Mucosa of gallbladder (tissue), 1 donor: Measurements from ENCODE around the gene IQGAP3. TPM values are rescaled to one million over a fixed set of nuclear protein-coding genes. Genes with fewer than 3 reads are reported as not detected.
"Not testable (repeated sequence)": the region's sequence is repeated elsewhere in the genome, so short reads cannot be mapped to it uniquely, and the experiment has no call there.

Experiments used
- DNase-seq: peaks from one replicate; pipeline ENCODE4 v3.0.0-alpha.2; 2020; ENCODE audit warnings: low spot score
- total RNA-seq: library from RNA; stranded (reverse); gene quantifications from one replicate; pipeline ENCODE4 v1.2.1, GENCODE V29; 2021
- donor health status: DM: no; HTN: no; CAD: no.

The IQGAP3 gene
- total RNA-seq, 1 donor from 2014 or later, result 2.5 TPM

DNA sequence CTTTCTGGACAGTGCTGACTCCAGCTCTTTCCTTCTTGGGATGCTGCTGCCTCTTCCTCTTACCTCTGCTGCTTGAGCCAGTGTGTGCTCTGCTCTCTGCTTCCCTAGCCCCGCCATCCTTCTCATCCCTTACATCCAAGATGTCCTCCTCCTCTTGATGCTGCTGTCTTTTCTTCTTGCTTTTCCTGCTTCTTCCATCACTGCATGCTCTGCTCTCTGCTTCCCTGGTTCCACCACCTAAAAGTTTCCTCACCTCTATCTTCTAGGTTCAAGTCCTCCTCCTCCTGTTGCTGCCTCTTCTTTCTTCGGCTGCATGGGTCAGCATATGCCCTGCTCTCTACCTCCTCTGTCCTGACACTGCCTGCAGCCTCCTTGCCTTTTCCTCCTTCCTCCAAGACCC, 22.7 kb upstream of the IQGAP3 start:
- DNase-seq, result no peak

DNA sequence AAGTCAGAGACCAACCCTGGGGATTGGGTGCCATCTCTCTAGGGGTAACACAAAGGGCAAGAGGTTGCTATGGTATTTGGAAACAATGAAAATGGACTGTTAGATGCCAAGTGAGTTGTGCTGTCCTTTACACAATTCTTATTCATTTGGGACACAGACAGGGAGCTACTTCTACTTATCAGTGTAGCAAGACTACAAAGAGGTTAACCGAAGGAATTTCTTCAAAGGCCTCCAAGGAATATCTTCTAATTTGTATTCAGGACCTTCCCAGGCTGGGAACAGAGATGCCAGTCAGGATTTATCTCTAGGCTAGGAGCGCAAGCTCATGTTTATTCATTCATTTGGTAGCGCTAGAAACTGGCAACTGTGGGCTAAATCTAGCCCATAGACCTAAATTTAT, 21.8 kb upstream of the IQGAP3 start:
- no peak for DNase-seq

DNA sequence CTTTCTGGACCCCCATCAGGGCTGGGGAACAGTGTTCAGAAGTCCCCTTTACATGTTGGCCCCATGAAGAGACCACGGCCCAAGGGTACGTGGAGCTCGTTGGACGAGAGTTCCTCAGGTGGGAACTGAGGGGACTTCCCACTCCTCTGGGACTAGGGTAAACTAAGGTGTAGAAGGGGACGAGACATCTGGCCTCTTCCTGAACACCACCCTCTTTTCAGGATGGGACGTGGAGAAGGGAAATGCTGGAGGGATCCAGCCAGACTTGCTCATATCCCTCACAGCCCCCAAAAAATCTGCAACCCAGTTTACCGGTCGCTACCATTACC, 21.3 kb upstream of the IQGAP3 start:
- DNase-seq, result no peak

DNA sequence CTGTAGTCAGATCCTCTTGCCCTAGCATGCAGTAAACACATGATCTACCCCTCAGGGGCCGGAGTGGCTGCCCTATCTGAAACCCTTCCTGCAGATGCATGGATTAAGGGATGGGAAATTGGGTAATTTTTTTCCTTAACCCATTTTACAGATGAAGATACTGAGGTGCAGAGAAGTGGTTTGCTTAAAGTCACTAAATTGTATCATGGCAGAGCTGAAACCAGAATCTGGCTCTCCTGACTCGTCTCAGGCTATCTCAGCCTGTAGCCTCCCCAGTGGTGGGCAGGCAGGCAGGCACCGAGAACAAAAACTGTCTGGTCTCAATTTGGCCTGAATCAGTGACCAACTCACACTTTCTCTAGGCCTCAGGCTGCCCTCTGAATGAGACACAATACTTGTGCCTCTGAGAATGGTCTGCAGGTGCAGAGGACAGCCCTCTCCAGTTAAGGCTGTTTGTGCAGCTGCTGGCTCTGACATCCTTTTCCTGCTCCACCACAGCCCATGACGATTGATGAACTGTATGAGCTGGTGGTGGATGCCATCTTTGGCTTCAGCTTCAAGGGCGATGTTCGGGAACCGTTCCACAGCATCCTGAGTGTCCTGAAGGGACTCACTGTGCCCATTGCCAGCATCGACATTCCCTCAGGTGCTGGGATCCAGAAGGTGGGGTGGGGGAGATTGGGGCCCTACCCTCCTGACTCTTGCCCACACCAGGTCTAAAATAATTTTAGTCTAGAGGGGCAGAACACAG, 20.7 kb upstream of the IQGAP3 start:
- no peak for DNase-seq

DNA sequence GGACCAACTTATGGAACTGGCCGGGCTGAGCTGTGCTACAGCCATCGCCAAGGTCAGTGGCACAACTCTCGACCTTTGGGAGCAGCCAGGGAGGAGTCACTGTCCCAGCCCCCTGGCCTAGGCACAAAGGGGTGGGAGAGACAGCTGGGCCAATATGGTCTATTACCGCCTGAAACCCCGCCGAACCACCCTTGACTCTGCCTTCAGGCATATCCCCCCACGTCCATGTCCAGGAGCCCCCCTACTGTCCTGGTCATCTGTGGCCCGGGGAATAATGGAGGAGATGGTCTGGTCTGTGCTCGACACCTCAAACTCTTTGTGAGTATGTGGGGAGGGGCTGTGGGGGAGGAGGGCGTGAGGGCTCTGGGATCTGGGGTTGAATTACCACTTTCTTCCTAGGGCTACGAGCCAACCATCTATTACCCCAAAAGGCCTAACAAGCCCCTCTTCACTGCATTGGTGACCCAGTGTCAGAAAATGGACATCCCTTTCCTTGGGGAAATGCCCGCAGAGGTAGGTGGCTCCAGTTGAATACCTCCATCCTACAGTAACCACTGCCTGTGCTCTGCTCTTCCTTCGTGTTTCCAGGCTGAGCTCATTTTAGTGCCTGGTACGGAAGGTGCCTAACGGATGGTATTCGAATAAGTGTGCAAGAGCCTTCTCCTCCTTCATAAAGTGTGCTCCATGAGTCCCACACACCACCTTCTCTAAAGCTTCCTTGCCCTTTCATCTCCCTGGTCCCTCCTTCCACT, 20.0 kb upstream of the IQGAP3 start:
- no peak for DNase-seq

DNA sequence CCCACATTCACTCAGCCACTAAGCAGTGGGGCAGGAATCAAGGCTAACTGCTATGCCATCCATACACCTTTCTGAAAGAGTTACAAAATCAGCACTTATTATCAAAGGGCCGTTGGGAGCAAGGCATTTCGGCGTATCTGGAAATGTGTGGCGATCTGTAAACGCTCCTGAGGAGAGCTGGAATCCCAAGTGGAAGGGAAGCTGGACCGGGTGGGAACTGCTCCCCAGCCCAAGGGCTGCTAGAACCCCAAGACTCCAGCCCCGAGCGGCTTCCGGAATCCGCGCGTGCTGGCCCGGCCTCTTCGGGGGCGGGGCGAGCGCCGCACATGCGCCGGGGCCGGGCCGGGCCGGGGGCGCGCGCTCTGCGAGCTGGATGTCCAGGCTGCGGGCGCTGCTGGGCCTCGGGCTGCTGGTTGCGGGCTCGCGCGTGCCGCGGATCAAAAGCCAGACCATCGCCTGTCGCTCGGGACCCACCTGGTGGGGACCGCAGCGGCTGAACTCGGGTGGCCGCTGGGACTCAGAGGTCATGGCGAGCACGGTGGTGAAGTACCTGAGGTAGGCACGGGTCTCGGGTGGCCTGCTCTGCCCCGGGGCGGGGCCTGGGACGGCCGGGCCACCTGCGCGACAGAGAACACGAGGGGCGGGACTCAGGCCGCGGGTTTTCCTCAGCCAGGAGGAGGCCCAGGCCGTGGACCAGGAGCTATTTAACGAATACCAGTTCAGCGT, 19.2 kb upstream of the IQGAP3 start, which contains the start of gene NAXE:
TSS of gene NAXE (plus strand) at position 345 of the 726 bp plus-strand sequence. CDS start at position 374, 29 bp downstream.
- DNase-seq, result peak; percentile 63

DNA sequence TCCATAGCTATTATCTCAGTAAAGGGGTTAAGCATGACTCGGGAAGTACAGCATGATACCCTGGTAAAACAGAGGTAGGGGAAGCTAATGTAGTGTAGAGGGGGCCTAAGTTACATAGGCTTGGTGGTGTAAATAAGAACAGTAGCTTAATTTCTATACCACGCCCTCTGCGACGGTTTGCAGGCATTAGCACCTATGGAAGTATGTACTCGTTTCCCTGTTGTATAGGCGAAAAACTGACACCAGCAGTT, 18.7 kb upstream of the IQGAP3 start:
- no peak for DNase-seq

DNA sequence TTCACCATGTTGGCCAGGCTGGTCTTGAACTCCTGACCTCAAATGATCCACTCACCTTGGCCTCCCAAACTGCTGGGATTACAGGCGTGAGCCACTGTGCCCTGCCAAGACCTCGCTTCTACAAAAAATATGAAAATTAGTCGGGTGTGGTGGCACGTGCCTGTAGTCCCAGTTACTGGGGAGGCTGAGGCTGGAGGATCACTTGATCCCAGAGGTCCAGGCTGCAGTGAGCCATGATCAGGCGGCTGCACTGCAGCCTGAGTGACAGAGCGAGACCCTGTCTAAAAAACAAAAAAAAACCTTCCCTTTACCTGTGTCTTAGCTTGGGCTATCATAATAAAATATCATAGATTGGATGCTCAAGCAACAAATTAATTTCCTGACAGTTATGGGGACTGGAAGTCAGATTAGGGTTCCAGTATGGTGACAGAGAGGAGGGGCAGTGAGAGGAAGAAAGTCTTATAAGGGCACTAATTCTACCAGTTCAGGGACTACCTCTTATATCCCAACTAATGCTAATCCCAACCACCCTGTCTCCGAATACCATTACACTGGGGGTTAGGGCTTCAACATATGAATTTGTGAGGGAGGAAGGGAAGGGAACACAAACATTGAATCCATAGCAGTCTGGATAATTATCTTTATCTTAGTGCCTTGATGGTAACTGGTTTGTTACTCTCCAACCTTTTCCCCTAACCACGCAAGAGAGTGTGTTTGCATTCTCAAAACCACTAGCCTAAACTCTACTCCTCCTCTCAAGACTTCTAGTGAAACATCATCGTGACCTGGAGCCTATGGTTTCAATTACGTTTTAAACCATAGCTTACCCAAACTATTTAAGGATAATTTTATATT, 18.2 kb upstream of the IQGAP3 start:
- DNase-seq, result no peak

DNA sequence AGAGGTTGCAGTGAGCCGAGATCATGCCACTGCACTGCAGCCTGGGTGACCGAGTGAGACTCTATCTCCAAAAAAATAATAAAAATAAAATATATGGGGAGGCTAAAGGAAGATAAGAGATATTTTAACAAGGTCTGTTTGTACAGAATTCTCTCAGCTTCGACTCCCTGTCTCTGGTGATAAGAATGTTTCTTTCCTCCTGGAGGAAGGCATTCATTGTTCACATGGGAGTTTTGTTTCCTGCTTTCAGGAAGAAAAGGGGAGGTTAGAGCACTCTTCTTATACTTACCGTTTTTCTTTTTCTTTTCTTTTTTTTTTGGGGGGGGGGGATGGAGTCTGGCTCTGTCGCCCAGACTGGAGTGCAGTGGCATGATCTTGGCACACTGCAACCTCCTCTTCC, 17.2 kb upstream of the IQGAP3 start:
- DNase-seq, result no peak

DNA sequence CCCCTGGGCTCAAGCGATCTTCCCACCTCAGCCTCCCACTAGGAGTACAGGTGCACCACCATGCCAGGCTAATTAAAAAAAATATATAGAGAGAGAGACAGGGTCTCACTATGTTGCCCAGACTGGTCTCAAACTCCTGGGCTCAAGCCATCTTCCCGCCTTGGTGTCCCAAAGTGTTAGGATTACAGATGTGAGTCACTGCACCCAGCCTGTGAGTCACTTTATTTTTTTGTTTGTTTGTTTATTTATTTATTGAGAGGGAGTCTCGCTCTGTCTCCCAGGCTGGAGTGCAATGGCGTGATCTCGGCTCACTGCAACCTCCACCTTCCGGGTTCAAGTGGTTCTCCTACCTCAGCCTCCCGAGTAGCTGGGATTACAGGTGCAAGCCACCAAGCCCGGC, 15.6 kb upstream of the IQGAP3 start:
- not testable (repeated sequence) for DNase-seq

DNA sequence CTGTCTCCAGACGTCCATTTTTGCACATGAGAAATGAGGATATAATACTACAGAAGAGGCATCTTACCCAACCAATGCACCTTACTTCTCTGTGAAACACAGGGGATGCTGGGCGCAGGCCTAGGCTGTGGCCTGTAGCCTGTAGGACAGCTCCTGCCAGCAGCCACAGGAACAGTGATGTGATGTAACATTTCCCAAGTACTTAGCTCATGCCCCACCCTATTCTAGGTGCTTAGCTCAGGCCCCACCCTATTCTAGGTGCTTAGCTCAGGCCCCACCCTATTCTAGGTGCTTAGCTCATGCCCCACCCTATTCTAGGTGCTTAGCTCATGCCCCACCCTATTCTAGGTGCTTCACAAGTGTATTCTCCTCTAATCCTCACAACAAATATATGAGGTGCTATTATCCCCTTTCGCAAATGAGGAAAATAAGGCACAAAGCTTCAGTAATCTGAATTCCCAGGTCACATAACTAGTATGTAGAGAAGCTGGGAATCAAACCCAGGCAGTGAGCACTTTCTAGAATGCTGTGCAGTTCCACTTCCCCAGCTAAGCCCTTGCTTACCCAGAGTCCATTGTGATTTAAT, 14.6 kb upstream of the IQGAP3 start:
- DNase-seq, result no peak

DNA sequence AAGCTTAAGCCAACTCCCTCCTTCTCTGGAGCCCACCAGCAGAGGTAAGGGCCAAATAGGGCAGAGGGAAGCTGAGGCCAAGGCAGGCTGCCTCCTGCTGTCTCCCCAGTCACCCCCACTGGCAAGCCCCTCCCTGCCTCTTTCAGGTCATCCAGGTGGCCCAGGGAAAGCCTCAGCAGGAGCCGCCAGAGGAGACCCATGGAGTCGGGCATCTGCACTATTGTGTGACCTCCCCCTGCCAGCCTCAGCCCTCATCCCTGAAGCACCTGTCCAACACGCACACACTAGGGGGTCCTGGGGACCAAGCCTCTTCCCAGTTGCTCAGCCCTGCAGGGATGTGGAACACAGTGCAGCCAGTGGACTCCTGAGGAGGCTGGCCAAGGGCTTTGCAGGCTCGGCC, 14.0 kb upstream of the IQGAP3 start:
- no peak for DNase-seq

DNA sequence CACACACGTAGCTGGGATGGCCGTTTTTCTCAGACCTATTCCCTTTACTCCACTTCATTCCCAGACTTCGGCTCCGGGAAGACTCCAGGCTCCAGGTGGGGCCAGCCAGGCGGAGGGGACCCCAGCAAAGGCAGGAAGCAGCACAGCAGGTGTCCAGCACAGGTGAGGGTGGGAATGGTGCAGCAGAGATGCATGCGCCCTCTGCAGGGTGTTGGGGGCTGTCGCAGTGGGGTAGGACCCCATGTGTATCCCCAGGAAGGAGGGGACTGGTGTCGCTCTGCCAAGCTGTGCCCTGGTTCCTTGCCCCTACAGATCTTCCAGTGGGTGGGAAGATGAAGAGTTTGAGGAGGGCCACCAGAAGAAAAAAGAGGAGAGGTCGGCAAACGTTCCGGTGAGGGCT, 12.4 kb upstream of the IQGAP3 start:
- no peak for DNase-seq

DNA sequence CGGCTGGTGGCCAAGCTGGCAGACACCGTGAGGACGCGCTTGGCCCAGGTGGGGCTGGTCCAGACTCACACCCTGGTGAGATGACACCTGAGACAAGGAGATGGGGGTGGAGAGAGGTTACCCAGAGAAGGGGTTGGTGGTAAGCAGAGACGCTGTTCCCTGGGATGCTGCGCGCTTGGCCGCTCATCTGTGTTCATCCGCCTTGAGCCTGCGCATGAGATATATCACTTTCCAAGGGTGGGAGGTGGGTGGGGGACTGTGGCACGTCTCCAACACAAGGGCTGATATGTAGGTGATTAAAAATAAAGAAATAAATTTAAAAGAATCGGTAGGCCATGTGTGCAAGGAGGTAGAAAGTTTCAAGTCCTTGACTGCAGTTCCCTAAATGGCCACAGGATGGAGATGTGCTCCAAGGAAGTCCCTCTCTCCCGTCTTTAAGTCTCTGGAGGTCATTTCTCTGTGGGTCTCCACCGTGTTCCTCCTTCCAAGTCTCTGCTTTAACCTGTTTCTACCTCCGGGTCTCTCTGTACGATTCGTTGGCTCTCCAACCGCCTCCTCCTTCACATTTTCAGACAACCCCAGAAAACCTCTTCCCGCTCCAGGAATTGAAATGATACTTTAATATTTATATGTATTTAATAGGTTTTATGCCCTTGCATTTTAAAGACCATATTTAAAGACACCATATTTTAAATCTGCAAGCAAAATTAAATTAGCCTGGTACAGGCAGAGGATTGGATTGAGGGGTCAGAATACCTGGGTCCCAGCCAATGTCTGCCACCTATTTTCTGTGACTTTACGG, 11.7 kb upstream of the IQGAP3 start:
- peak; percentile 79 for DNase-seq

DNA sequence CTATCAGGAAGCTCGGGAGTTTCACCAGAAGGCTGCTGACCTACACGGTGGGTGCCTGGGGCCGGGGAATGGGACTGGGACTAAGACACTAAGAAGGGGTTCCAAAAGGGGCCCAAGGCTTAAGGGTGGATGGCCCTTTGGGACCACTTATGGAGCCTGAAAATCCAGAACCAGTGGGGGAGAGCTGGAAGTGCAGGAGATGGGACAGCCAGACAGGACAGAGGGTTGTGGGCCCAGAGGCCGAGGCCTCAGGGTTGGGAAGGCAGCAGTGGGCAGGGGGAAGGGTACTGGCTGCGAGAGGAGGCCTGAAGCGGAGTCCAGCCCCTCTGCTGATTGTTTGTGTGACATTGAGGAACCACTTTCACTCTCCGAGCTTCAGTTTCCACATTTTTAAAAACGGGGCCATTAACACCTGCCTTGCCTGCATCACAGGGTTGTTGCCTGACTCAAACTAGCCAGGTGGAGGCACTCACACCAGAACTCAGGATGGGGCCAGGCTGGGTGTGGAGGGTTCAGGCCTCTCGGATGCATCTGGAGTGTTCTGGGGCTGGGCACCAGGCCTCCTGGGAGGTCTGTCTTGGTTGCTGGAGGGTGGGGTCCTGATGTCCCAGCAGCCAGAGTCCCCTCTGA, 10.1 kb upstream of the IQGAP3 start:
- no peak for DNase-seq

DNA sequence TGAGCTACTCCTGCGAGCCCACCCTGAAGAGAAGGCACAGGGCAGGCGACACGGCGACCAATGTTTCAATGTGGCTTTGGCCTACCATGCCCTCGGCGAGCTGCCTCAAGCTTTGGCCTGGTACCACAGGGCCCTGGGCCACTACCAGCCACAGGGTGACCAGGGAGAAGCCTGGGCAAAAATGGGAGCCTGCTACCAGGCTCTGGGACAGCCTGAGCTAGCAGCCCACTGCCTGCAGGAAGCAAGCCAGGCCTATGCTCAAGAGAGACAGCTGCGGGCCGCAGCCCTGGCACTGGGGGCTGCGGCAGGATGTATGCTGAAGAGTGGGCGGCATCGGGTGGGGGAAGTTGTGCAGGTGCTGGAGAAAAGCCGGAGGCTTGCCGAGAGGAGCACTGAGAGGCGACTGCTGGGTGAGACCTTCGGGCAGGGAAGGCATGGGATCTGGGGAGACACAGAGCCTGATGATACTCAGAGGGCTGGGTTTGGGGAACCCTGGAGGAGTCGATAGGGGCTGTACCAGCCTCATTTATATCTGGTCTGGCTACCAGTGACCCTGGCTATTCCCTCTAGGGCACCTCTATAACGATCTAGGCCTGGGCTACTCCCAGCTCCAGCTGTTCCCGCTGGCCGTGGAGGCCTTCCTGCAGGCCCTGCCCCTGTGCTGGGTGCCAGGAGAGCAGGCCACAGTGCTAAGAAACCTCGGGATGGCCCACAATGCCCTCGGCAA, 9.5 kb upstream of the IQGAP3 start:
- DNase-seq, result no peak

DNA sequence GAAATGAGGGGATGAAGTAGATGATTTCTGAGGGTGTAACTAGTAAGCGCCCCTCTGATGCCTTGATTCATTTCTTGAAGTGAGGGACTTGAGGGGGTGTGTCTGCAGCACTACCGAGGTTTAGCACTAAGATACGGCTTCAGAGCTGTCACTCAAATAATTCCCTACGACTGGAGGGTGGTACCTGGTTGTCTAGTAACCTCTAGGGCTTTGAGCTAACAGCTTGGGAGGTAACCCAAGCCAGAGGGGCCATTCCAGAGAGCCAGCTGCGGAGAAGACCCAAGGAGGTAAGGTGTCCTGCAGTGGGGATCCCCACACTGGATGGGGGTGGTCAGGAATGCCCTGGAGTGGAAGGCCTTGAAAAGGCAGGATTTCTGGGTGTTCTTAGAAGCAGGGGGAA, 7.1 kb upstream of the IQGAP3 start, which contains the start of gene TTC24:
TSS of gene TTC24 (plus strand) at position 252 of the 400 bp plus-strand sequence. CDS start 1,642 bp downstream, outside the sequence.
- DNase-seq, result no peak

DNA sequence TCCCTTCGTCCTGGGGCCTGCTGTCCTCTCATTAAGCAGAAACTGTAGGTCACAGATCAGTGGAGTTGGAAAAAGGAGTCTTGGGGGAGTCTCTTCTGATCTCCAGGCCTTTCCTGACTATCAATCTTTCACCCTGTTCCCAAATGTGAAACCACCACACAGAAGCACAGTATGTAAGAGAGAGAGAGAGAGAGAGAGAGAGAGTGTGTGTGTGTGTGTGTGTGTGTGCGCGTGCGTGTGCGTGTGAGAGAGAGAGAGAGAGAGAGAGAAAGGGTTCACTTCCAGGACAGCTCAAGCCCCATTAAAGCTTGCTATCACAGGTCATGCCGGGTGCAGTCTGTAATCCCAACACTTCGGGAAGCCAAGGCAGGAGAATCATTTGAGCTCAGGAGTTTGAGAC, 5.7 kb upstream of the IQGAP3 start:
- DNase-seq, result no peak

DNA sequence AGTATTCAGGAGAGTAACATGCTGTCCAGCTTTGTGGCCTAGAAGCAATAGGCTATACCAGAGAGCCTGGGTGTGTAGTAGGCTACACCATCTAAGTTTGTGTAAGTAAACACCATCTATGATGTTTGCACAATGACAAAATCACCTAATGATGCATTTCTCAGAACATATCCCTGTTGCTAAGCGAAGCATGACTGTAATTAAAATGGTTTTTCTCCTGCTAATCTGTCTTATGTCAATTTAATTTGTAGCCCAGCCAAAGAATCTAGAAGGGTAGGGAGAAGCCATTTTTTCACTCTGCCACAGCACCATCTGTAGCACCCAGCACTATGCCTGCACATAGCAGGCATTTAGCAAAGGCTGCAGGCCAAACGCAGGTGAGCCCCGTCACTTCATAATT, 5.2 kb upstream of the IQGAP3 start:
- DNase-seq, result no peak
